ENCODE results near the gene BICDL1.

Gene BICDL1

GRCh38 chr12:120102189-120103043 is 113.4 kb downstream of the BICDL1 start:
- H3K27me3 Mint-ChIP-seq (ENCODE audit: low read depth) = no peaks in the 10 kb centered on the region
- H3K4me3 Mint-ChIP-seq = no peak overlapping the region
- peaks cover 31% of the 10 kb centered on the region for H3K36me3 Mint-ChIP-seq (ENCODE audit: low read depth)
- H3K9me3 Mint-ChIP-seq = no peaks in the 10 kb centered on the region
- H3K27ac Mint-ChIP-seq = no peak overlapping the region
- H3K4me1 Mint-ChIP-seq (ENCODE audit: low read depth) = peaks cover 16% of the 10 kb centered on the region

GRCh38 chr12:120103044-120103338 is 114.0 kb downstream of the BICDL1 start:
- Mint-ChIP-seq H3K4me3 (no peak overlapping the region), H3K27me3 (ENCODE audit: low read depth) (no peaks in the 10 kb centered on the region), H3K36me3 (ENCODE audit: low read depth) (peaks cover 31% of the 10 kb centered on the region), H3K4me1 (ENCODE audit: low read depth) (peaks cover 18% of the 10 kb centered on the region), H3K27ac (no peak overlapping the region), H3K9me3 (no peaks in the 10 kb centered on the region)

- peaks cover 18% of the 10 kb centered on the region for H3K4me1 Mint-ChIP-seq (ENCODE audit: low read depth)
- no peaks in the 10 kb centered on the region for H3K27me3 Mint-ChIP-seq (ENCODE audit: low read depth)
- no peak overlapping the region for H3K4me3 Mint-ChIP-seq
- no peak overlapping the region for H3K27ac Mint-ChIP-seq
- H3K36me3 Mint-ChIP-seq (ENCODE audit: low read depth) = peaks cover 27% of the 10 kb centered on the region
- no peaks in the 10 kb centered on the region for H3K9me3 Mint-ChIP-seq
Observed at GRCh38 chr12:120103371-120103770, 114.3 kb downstream of the BICDL1 start.

- H3K4me1 Mint-ChIP-seq (ENCODE audit: low read depth) = peaks cover 35% of the 10 kb centered on the region
- H3K27me3 Mint-ChIP-seq (ENCODE audit: low read depth) = no peaks in the 10 kb centered on the region
- H3K9me3 Mint-ChIP-seq = no peaks in the 10 kb centered on the region
- no peak overlapping the region for H3K27ac Mint-ChIP-seq
- peaks cover 37% of the 10 kb centered on the region for H3K36me3 Mint-ChIP-seq (ENCODE audit: low read depth)
- no peak overlapping the region for H3K4me3 Mint-ChIP-seq
Observed at GRCh38 chr12:120106151-120106550, 117.1 kb downstream of the BICDL1 start.

GRCh38 chr12:120109570-120110267 is 120.7 kb downstream of the BICDL1 start:
- no peak overlapping the region for H3K27ac Mint-ChIP-seq
- no peaks in the 10 kb centered on the region for H3K9me3 Mint-ChIP-seq
- H3K36me3 Mint-ChIP-seq (ENCODE audit: low read depth) = peaks cover 42% of the 10 kb centered on the region
- no peak overlapping the region for H3K4me3 Mint-ChIP-seq
- peaks cover 51% of the 10 kb centered on the region for H3K4me1 Mint-ChIP-seq (ENCODE audit: low read depth)
- H3K27me3 Mint-ChIP-seq (ENCODE audit: low read depth) = no peaks in the 10 kb centered on the region

GRCh38 chr12:120110550-120111501 is 121.8 kb downstream of the BICDL1 start:
- Mint-ChIP-seq H3K4me3 (peak overlapping the region; percentile 74), H3K27ac (peak overlapping the region; percentile 68), H3K9me3 (no peaks in the 10 kb centered on the region), H3K36me3 (ENCODE audit: low read depth) (peaks cover 42% of the 10 kb centered on the region), H3K27me3 (ENCODE audit: low read depth) (no peaks in the 10 kb centered on the region), H3K4me1 (ENCODE audit: low read depth) (peaks cover 57% of the 10 kb centered on the region)

- peak overlapping the region; percentile 81 for H3K27ac Mint-ChIP-seq
- H3K9me3 Mint-ChIP-seq = no peaks in the 10 kb centered on the region
- H3K27me3 Mint-ChIP-seq (ENCODE audit: low read depth) = no peaks in the 10 kb centered on the region
- peaks cover 68% of the 10 kb centered on the region for H3K4me1 Mint-ChIP-seq (ENCODE audit: low read depth)
- peaks cover 31% of the 10 kb centered on the region for H3K36me3 Mint-ChIP-seq (ENCODE audit: low read depth)
- H3K4me3 Mint-ChIP-seq = peak overlapping the region; percentile 94
Observed at GRCh38 chr12:120115066-120115465, 126.0 kb downstream of the BICDL1 start.

GRCh38 chr12:120115692-120116440 is 126.8 kb downstream of the BICDL1 start:
- Mint-ChIP-seq H3K4me3 (peak overlapping the region; percentile 94), H3K36me3 (ENCODE audit: low read depth) (peaks cover 25% of the 10 kb centered on the region), H3K27ac (peak overlapping the region; percentile 81), H3K9me3 (no peaks in the 10 kb centered on the region), H3K27me3 (ENCODE audit: low read depth) (no peaks in the 10 kb centered on the region), H3K4me1 (ENCODE audit: low read depth) (peaks cover 66% of the 10 kb centered on the region)

- Mint-ChIP-seq H3K4me3 (peak within 1 kb of the TSS; percentile 94), H3K36me3 (ENCODE audit: low read depth) (peaks cover 25% of the 10 kb centered on the region), H3K4me1 (ENCODE audit: low read depth) (peaks cover 68% of the 10 kb centered on the region), H3K9me3 (no peaks in the 10 kb centered on the region), H3K27me3 (ENCODE audit: low read depth) (no peaks in the 10 kb centered on the region), H3K27ac (peak within 1 kb of the TSS; percentile 94)
Observed at GRCh38 chr12:120116441-120116791, 127.4 kb downstream of the BICDL1 start, which contains the start of gene RAB35. TSS of gene RAB35 (minus strand) at chr12:120116753. CDS start at chr12:120116650, 103 bp downstream.

- Mint-ChIP-seq H3K27me3 (ENCODE audit: low read depth) (no peaks in the 10 kb centered on the region), H3K4me1 (ENCODE audit: low read depth) (peaks cover 70% of the 10 kb centered on the region)
Observed at GRCh38 chr12:120116792-120117651, 128.0 kb downstream of the BICDL1 start.

GRCh38 chr12:120117961-120118320 is 128.9 kb downstream of the BICDL1 start:
- no peaks in the 10 kb centered on the region for H3K27me3 Mint-ChIP-seq (ENCODE audit: low read depth)
- peaks cover 20% of the 10 kb centered on the region for H3K36me3 Mint-ChIP-seq (ENCODE audit: low read depth)
- peaks cover 64% of the 10 kb centered on the region for H3K4me1 Mint-ChIP-seq (ENCODE audit: low read depth)
- H3K9me3 Mint-ChIP-seq = no peaks in the 10 kb centered on the region
- H3K4me3 Mint-ChIP-seq = peak overlapping the region; percentile 90
- peak overlapping the region; percentile 94 for H3K27ac Mint-ChIP-seq

More at GRCh38 chr12:120116792-120117651, 128.0 kb downstream of the BICDL1 start:
- H3K9me3 Mint-ChIP-seq = no peaks in the 10 kb centered on the region
- peaks cover 23% of the 10 kb centered on the region for H3K36me3 Mint-ChIP-seq (ENCODE audit: low read depth)
- H3K27ac Mint-ChIP-seq = peak overlapping the region; percentile 94
- H3K4me3 Mint-ChIP-seq = peak overlapping the region; percentile 90

GRCh38 chr12:120118321-120119061 is 129.5 kb downstream of the BICDL1 start:
- Mint-ChIP-seq H3K4me3 (peak overlapping the region; percentile 90), H3K36me3 (ENCODE audit: low read depth) (peaks cover 16% of the 10 kb centered on the region), H3K4me1 (ENCODE audit: low read depth) (peaks cover 61% of the 10 kb centered on the region), H3K9me3 (no peaks in the 10 kb centered on the region), H3K27ac (peak overlapping the region; percentile 94), H3K27me3 (ENCODE audit: low read depth) (no peaks in the 10 kb centered on the region)
